Left colon (tissue), 2 donors: ENCODE results near the gene ARHGAP42. TPM values are rescaled to one million over a fixed set of nuclear protein-coding genes. Genes with fewer than 3 reads are reported as not detected.
"Not testable (repeated sequence)": the region's sequence is repeated elsewhere in the genome, so short reads cannot be mapped to it uniquely, and the experiment has no call there.

Experiments
- ATAC-seq: fragments of 200-7000 bp; cut with Tn5 transposase; one replicate; pipeline ENCODE4 v1.9.1; 2020; ENCODE audit warnings: mild to moderate bottlenecking, moderate library complexity
- DNase-seq, 2 donors: peaks; one replicate each; pipeline ENCODE4 v3.0.0-alpha.2; 2020
- intact Hi-C, 2 donors: fragments of 100-400 bp; cut with DNase I in 1 of 2; cut with micrococcal nuclease in 1 of 2; formaldehyde crosslinking; loops; one replicate each; pipeline versions ENCODE4 v1.11.2 to v1.14.0; 2022; cut with DNase I, micrococcal nuclease
- long read RNA-seq: library from polyadenylated mRNA; unstranded; transcript quantifications from one replicate; pipeline ENCODE4 v2.0.0, GENCODE V29; 2021
- total RNA-seq, 2 donors: library from RNA; stranded (reverse); fragmentation: NEBNext Ultra II Directional; extraction: Animal tissue kit (Norgen Biotek cat#: 25700); gene quantifications; one replicate each; pipeline ENCODE4 v1.2.1, GENCODE V29; 2021
- donor health status: DM: no; HTN: no; CAD: no.
- donor health status: DM: yes; HTN: yes; CAD: no.

ARHGAP42 gene, protein sequence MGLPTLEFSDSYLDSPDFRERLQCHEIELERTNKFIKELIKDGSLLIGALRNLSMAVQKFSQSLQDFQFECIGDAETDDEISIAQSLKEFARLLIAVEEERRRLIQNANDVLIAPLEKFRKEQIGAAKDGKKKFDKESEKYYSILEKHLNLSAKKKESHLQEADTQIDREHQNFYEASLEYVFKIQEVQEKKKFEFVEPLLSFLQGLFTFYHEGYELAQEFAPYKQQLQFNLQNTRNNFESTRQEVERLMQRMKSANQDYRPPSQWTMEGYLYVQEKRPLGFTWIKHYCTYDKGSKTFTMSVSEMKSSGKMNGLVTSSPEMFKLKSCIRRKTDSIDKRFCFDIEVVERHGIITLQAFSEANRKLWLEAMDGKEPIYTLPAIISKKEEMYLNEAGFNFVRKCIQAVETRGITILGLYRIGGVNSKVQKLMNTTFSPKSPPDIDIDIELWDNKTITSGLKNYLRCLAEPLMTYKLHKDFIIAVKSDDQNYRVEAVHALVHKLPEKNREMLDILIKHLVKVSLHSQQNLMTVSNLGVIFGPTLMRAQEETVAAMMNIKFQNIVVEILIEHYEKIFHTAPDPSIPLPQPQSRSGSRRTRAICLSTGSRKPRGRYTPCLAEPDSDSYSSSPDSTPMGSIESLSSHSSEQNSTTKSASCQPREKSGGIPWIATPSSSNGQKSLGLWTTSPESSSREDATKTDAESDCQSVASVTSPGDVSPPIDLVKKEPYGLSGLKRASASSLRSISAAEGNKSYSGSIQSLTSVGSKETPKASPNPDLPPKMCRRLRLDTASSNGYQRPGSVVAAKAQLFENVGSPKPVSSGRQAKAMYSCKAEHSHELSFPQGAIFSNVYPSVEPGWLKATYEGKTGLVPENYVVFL
- total RNA-seq, result 10 to 100 TPM; 29.0 to 44.8 TPM
- long read RNA-seq, full-length matches to known transcripts, result 4 of 14 reads
- long read RNA-seq, partial matches to known transcripts, result 7 of 14 reads
- long read RNA-seq, other reads (novel, unspliced or antisense), result 3 of 14 reads

DNA sequence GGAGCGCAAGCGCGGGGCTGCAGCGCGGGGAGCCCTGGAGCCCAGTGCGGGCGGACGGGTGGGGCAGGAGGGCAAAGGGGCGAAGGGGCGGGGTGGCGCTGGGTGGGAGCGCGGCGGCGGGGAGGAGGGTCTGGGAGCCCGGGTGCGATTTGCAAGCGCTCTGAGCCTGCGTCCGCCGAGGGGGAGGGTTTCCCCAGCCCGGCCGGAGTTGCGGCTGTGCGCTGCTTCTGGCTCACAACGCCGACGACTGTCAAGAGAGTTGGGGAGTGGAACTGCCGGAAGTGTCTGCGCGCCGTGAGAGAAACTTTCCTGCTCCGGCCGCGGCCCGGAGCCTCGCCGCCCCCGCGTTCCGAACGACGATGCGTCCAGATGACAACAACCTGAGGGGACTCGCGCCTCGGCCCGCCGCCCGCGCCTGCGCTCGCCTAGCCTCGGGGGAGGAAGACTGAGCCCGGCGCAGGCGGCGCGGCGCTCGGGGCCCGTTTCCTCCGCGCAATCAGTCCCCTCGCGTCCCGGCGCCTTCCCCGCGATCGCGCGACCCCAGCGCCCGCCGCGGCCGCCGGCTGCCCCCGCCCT, at the start of gene ARHGAP42:
Gene ARHGAP42 (plus strand): TSS at position 235 of the 576 bp plus-strand sequence. CDS start 391 bp downstream, outside the sequence.
- ATAC-seq (peak; percentile 75), DNase-seq (peak; percentile 69 to 74)
- intact Hi-C loops, result loop anchor here in 1 of 2 donors (10.0 kb wide), 1 partner anchor 168 kb away; no protein-coding TSS in a partner anchor

DNA sequence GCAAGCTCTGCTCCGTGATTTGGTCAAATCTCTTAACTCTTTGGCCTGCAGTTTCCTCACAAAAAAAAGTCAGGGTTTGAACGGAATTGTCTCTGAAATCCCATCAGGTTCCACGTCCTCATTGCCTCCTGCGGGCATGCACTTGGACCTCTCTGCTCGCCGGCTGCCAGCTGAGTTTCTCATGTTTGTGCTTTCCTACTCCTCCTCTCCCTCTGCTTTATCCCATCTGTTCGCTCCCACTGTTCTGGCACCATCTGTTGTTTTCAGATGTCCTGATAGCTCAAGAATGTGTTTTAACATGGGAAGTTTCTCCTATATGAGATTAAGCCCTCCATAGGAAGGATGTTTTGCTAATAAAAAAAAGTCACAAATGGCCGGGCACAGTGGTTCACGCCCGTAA, 49.4 kb upstream of the ARHGAP42 start:
- DNase-seq (no peak), ATAC-seq (no peak)
- intact Hi-C loops, result no loop called here

GRCh38 chr11:100638648-100639047, 48.4 kb upstream of the ARHGAP42 start:
- intact Hi-C loops, result no loop called here
- ATAC-seq (no peak), DNase-seq (no peak)

DNA sequence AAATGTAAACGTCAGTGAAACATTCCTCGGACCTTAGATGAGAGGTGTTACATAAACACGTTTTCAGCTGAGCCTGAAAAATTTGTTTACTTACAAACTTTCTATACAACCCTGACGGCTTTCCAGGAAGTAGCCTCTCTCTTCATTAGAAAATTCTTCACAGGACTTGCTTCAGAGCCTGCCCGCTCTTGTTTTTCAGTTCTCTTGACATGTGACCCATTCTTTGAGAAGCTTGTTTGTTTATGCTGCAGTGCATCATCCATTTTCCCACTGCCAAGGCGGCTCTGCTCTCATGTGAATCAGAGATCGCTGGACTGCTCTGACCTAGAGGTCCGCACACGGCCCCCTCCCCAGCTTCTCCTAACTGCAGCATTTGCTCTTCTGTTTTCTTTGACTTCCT, 47.9 kb upstream of the ARHGAP42 start:
- ATAC-seq, result no peak
- intact Hi-C loops, result no loop called here

GRCh38 chr11:100640071-100640470, 47.0 kb upstream of the ARHGAP42 start:
- ATAC-seq (no peak), DNase-seq (no peak)
- intact Hi-C loops, result no loop called here

More for the DNA sequence above, 47.9 kb upstream of the ARHGAP42 start:
- no peak for DNase-seq

- no peak for ATAC-seq
- no peak for DNase-seq
- intact Hi-C loops, result no loop called here
Observed at GRCh38 chr11:100640646-100641045, 46.4 kb upstream of the ARHGAP42 start.

DNA sequence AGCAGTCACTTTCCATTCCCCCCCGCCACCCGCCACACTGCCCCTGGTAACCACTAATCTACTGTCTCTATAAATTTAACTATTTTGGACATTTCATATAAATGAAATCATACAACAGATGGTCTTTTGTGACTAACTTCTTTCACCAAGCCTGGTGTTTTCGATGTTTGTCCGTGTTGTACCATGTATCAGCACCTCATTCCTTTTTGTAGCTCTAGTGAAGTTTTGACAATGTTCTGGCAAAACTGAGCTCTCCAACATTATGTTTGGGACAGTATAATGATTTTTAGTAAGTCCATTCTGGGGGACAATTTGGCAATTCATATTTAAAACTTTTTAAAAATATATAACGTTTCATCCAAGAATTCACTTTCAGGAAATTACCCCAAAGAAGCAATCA, 45.6 kb upstream of the ARHGAP42 start:
- DNase-seq (no peak), ATAC-seq (no peak)
- intact Hi-C loops, result no loop called here

GRCh38 chr11:100646545-100646944, 40.5 kb upstream of the ARHGAP42 start:
- ATAC-seq, result no peak
- DNase-seq, result no peak
- intact Hi-C loops, result no loop called here

DNA sequence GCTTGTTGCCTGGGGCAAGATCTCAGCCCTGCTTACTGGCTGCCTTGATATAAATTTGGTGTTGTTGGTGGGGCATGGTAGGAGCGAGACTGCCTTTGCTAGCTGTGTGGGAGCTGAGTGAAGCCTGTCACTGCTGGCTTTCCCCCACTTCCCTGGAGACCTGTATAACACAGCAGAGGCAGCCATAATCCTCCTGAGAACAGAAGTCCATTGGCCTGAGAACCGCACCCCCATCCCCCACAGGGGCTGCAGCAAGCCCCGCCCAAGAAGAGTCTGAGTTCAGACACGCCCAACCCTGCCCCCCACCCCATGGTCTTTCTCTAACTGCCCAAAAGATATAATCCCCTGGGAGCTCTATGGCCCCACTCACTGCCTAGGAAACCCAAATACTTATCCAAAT, 39.2 kb upstream of the ARHGAP42 start:
- ATAC-seq (no peak), DNase-seq (no peak)
- intact Hi-C loops, result no loop called here

- ATAC-seq, result no peak
- intact Hi-C loops, result no loop called here
- no peak for DNase-seq
Observed at GRCh38 chr11:100663583-100663982, 23.5 kb upstream of the ARHGAP42 start.

DNA sequence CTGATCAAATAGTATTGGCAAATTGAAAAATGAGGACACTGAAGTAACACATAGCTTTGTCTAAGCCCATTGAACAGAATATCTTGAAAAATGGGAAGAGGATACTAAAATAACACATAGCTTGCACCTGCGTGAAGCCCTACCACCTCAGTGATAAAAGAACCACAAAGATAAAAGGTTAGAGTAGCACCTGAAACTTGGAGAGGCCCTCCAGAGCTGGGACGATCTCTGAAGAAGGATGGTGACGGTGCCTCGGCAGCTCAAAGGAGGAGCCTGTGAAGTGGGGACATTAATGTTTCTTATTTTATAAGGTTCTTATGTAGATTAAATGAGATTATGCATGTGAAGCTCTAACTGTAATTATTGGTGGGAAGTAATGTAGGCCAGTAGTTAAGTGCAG, 23.1 kb upstream of the ARHGAP42 start:
- intact Hi-C loops, result no loop called here
- ATAC-seq, result no peak
- no peak for DNase-seq

DNA sequence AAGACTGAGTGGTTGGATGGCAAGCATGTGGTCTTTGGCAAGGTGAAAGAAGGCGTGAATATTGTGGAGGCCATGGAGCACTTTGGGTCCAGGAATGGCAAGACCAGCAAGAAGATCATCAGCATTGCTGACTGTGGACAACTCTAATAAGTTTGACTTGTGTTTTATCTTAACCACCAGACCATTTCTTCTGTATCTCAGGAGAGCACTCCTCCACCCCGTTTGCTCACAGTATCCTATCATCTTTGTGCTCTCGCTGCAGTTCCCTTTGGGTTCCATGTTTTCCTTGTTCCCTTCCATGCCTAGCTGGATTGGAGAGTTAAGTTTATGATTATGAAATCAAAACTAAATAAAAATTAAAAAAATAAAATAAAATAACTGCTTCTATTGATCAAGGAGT, 20.3 kb upstream of the ARHGAP42 start:
- intact Hi-C loops, result not testable (repeated sequence)

GRCh38 chr11:100667449-100667848, 19.6 kb upstream of the ARHGAP42 start:
- intact Hi-C loops, result no loop called here
- DNase-seq (no peak), ATAC-seq (no peak)

More for the DNA sequence above, 20.3 kb upstream of the ARHGAP42 start:
- not testable (repeated sequence) for ATAC-seq, DNase-seq

- no peak for DNase-seq
- ATAC-seq, result no peak
- intact Hi-C loops, result no loop called here
Observed at GRCh38 chr11:100670140-100670539, 16.9 kb upstream of the ARHGAP42 start.

DNA sequence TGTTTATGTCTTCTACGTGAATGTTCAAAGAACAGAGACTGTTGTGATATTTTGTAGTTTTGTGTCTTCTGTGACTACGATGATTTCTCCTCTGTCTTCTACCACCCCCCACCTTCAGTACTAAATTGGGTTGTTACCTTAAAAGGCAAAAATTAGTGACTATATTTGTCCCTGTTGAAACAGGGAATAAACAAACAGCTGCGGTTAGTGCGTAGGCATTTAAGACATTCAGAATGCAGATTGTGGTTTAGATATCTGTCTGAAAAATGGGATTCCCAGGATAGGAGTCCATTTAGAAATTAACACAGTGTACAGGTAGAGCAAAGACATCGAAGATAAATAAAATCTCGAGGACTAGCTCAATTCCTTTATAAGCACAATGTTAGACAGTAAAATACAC, 15.6 kb upstream of the ARHGAP42 start:
- intact Hi-C loops, result no loop called here
- ATAC-seq (no peak), DNase-seq (no peak)

GRCh38 chr11:100672498-100673033, 14.5 kb upstream of the ARHGAP42 start:
- intact Hi-C loops, result no loop called here
- DNase-seq (no peak), ATAC-seq (peak; percentile 71)

GRCh38 chr11:100673063-100673462, 14.0 kb upstream of the ARHGAP42 start:
- DNase-seq (no peak), ATAC-seq (no peak)
- intact Hi-C loops, result no loop called here

DNA sequence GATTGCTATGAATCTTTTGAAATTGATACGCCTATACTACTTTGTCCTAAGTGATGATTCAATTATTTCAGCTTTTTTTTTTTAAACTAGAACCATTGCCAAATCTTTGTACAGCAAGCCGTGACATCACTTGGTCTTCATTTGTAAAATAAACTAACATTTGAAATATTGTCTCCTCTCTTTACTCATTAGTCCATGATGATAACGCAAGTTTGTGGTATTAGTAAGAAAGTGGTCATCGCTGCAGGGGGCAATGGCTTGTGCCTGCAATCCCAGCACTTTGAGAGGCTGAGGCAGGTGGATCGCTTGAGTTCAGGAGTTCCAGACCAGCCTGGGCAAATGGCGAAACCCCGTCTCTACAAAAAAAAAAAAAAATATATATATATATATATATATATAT, 12.9 kb upstream of the ARHGAP42 start:
- ATAC-seq, result no peak
- intact Hi-C loops, result no loop called here

DNA sequence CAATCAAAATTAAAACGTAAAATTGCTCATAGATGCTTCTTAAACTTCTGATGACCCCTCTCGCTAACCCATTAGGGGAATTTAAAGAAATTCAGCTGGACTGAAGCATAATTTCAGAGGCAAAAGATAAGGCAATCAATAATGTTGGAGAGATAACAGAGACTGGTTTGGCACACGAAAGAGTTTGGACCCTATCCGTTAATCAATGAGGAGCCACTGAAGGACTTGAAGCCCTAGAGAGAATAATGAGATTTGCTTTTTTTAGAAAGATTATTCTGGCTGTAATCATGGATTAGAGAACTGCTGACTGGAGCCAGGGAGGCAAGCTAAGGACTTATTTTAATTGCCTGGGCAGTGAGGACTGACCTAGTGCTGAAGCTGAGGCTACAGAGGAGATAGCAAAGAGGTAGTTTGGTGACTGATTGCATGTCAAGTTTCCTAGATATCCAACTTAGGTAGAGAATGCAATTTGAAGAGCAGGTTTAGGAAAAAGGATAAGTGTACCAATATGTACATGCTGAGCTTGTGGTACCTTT, 11.9 kb upstream of the ARHGAP42 start:
- DNase-seq (no peak), ATAC-seq (no peak)
- intact Hi-C loops, result no loop called here

More for the DNA sequence above, 12.9 kb upstream of the ARHGAP42 start:
- DNase-seq, result no peak
